HepG2 (cell line): ENCODE measurements around the gene CORO7. TPM values are rescaled to one million over a fixed set of nuclear protein-coding genes. Genes with fewer than 3 reads are reported as not detected.

Experiments used
- CBX5 ChIP-seq: sonication (generic); formaldehyde crosslinking; IDR thresholded peaks from 2 replicates; pipeline ENCODE4 v1.4.0; 2020; ENCODE audit warnings: missing genetic modification reagents, borderline replicate concordance
- DBP ChIP-seq: sonication (generic); formaldehyde crosslinking; IDR thresholded peaks from 2 replicates; pipeline ENCODE4 v1.4.0; 2020; ENCODE audit warnings: missing genetic modification reagents; ENCODE audit errors: not compliant biosample characterization
- DPF2 ChIP-seq: sonication (generic); formaldehyde crosslinking; IDR thresholded peaks from 2 replicates; pipeline ENCODE4 v1.4.0; 2020; ENCODE audit warnings: mild to moderate bottlenecking, low read depth, missing genetic modification reagents, borderline replicate concordance
- MZF1 ChIP-seq: sonication (generic); formaldehyde crosslinking; IDR thresholded peaks from 2 replicates; pipeline ENCODE4 v1.8.1; 2023; ENCODE audit warnings: mild to moderate bottlenecking, missing genetic modification reagents, borderline replicate concordance
- NCOA5 ChIP-seq: sonication (generic); formaldehyde crosslinking; IDR thresholded peaks from 2 replicates; pipeline ENCODE4 v1.4.0; 2020; ENCODE audit warnings: missing genetic modification reagents
- POGZ ChIP-seq: sonication (generic); formaldehyde crosslinking; IDR thresholded peaks from 2 replicates; pipeline ENCODE4 v1.4.0; 2020; ENCODE audit warnings: mild to moderate bottlenecking, missing genetic modification reagents
- SNAPC5 ChIP-seq: sonication (generic); formaldehyde crosslinking; IDR thresholded peaks from 2 replicates; pipeline ENCODE4 v1.8.1; 2023; ENCODE audit warnings: mild to moderate bottlenecking, missing genetic modification reagents, borderline replicate concordance
- UBTF ChIP-seq: sonication (generic); formaldehyde crosslinking; IDR thresholded peaks from 2 replicates; pipeline ENCODE4 v1.4.0; 2020; ENCODE audit warnings: mild to moderate bottlenecking, missing genetic modification reagents
- ZNF180 ChIP-seq: sonication (generic); formaldehyde crosslinking; IDR thresholded peaks from 2 replicates; pipeline ENCODE4 v1.4.0; 2020; ENCODE audit warnings: low read depth, missing genetic modification reagents, borderline replicate concordance
- ZNF296 ChIP-seq: sonication (generic); formaldehyde crosslinking; conservative IDR thresholded peaks from 2 replicates; pipeline ENCODE4 v1.5.0; 2020; ENCODE audit warnings: mild to moderate bottlenecking, missing genetic modification reagents
- ZNF318 ChIP-seq: sonication (generic); formaldehyde crosslinking; IDR thresholded peaks from 2 replicates; pipeline ENCODE4 v1.4.0; 2020; ENCODE audit warnings: mild to moderate bottlenecking, missing genetic modification reagents
- ZNF574 ChIP-seq: sonication (generic); formaldehyde crosslinking; IDR thresholded peaks from 2 replicates; pipeline ENCODE4 v1.4.0; 2020; ENCODE audit warnings: missing genetic modification reagents
- ZNF674 ChIP-seq: sonication (generic); formaldehyde crosslinking; IDR thresholded peaks from 2 replicates; pipeline ENCODE4 v1.5.0; 2020; ENCODE audit warnings: low read depth, mild to moderate bottlenecking, missing genetic modification reagents
- ZNF746 ChIP-seq: sonication (generic); formaldehyde crosslinking; IDR thresholded peaks from 2 replicates; pipeline ENCODE4 v1.8.0; 2022; ENCODE audit warnings: mild to moderate bottlenecking, missing genetic modification reagents
- polyA plus RNA-seq, 8 experiments: library from polyadenylated mRNA; depleted of rRNA in 3 of 8; stranded (reverse) in 7 of 8; unstranded in 1 of 8; fragments of >200 nt; fragmentation: Illumina TruSeq in 4 of 8; extraction: Trizol in 4 of 8; gene quantifications; 2 replicates each; pipeline versions ENCODE4 v1.2.1 to v1.2.3, GENCODE V29; 2011 to 2016; ENCODE audit warnings: low read depth in 4 of 8, missing spikeins in 1 of 8, mixed read lengths in 1 of 8; ENCODE audit not compliant: insufficient read depth in 1 of 8
- total RNA-seq, 5 experiments: library from RNA; depleted of rRNA; stranded (reverse); fragments of >200 nt; fragmentation: Illumina TruSeq; extraction: Trizol; gene quantifications; 2 replicates each; pipeline ENCODE4 v1.2.3, GENCODE V29; 2016; ENCODE audit warnings: low read depth in 1 of 5

Gene CORO7
- total and polyA plus RNA-seq, 2 of the 13 experiments (the other 11 are each of a cell fraction or from before 2014, with no cell fraction given): 9.9 to 14.3 TPM

- TF ChIP-seq MZF1 (CRISPR knock-in tag) (0 out of 2 replicates have a peak, but pooled peaks have one; percentile 21), DBP (no peak), ZNF318 (CRISPR knock-in tag) (no peak), NCOA5 (CRISPR knock-in tag) (no peak), UBTF (peak; percentile 71), CBX5 (peak; percentile 24; the same call in 1 of the 2 replicates), ZNF296 (CRISPR knock-in tag) (no peak), ZNF180 (no peak), POGZ (CRISPR knock-in tag) (no peak), ZNF674 (CRISPR knock-in tag) (no peak), ZNF574 (CRISPR knock-in tag) (peak; percentile 43), SNAPC5 (CRISPR knock-in tag) (no peak), ZNF746 (CRISPR knock-in tag) (no peak), DPF2 (no peak)
Measured at GRCh38 chr16:4402439-4403132, 13.8 kb downstream of the CORO7 start (continued).
